Measurements from ENCODE around the gene SPHKAP.

The SPHKAP gene

GRCh38 chr2:228017784-228018183 is 163.7 kb downstream of the SPHKAP start:
- TF ChIP-seq EZH2phosphoT487 (IDR thresholded peaks at IDR 0.05; ENCODE audit: borderline replicate concordance): no peak
- TF ChIP-seq CTCF (conservative IDR thresholded peaks at IDR 0.05; ENCODE audit: low read length): no peak
- no peaks in the 10 kb centered on the region for H4K20me1 ChIP-seq (ENCODE audit: insufficient read depth, low read length, poor library complexity, severe bottlenecking)
- H3F3A ChIP-seq (ENCODE audit: low read depth): no peaks in the 10 kb centered on the region
- no peaks in the 10 kb centered on the region; the same call in 1 of the 2 replicates for H3K9me3 ChIP-seq (ENCODE audit: insufficient read depth, low read depth, low read length)
- H3K36me3 ChIP-seq (ENCODE audit: insufficient read depth, low read length): no peaks in the 10 kb centered on the region
- H3K4me3 ChIP-seq (ENCODE audit: low read length, poor library complexity, severe bottlenecking): no peak overlapping the region
- H3K27me3 ChIP-seq (ENCODE audit: insufficient read depth, low read length, poor library complexity, severe bottlenecking): no peaks in the 10 kb centered on the region
- H2AFZ ChIP-seq (ENCODE audit: low read length): no peak overlapping the region
- H3K79me2 ChIP-seq (ENCODE audit: insufficient read depth, low read length): no peaks in the 10 kb centered on the region
- no peaks in the 10 kb centered on the region for H3K9me2 ChIP-seq (replicated peaks; ENCODE audit: low read depth, low read length)
- H3K4me2 ChIP-seq (ENCODE audit: low read depth, low read length, poor library complexity, severe bottlenecking): no peak overlapping the region
- no peaks in the 10 kb centered on the region for H3K4me1 ChIP-seq (ENCODE audit: insufficient read depth, low read length, poor library complexity, severe bottlenecking)
- H3K9ac ChIP-seq (ENCODE audit: low read depth, low read length, poor library complexity, severe bottlenecking): no peak overlapping the region

- Histone ChIP-seq H3K27me3 (ENCODE audit: insufficient read depth, low read length, poor library complexity, severe bottlenecking) (no peaks in the 10 kb centered on the region), H2AFZ (ENCODE audit: low read length) (no peak overlapping the region), H3K4me2 (ENCODE audit: low read depth, low read length, poor library complexity, severe bottlenecking) (no peak overlapping the region), H3K4me3 (ENCODE audit: low read length, poor library complexity, severe bottlenecking) (no peak overlapping the region), H3K36me3 (ENCODE audit: insufficient read depth, low read length) (no peaks in the 10 kb centered on the region), H3K9ac (ENCODE audit: low read depth, low read length, poor library complexity, severe bottlenecking) (no peak overlapping the region), H3K9me2 (replicated peaks; ENCODE audit: low read depth, low read length) (no peaks in the 10 kb centered on the region), H4K20me1 (ENCODE audit: insufficient read depth, low read length, poor library complexity, severe bottlenecking) (no peaks in the 10 kb centered on the region), H3K4me1 (ENCODE audit: insufficient read depth, low read length, poor library complexity, severe bottlenecking) (no peaks in the 10 kb centered on the region), H3F3A (ENCODE audit: low read depth) (no peaks in the 10 kb centered on the region), H3K9me3 (ENCODE audit: insufficient read depth, low read depth, low read length) (no peaks in the 10 kb centered on the region; the same call in 1 of the 2 replicates), H3K79me2 (ENCODE audit: insufficient read depth, low read length) (no peaks in the 10 kb centered on the region)
- TF ChIP-seq EZH2phosphoT487 (IDR thresholded peaks at IDR 0.05; ENCODE audit: borderline replicate concordance) (no peak), CTCF (conservative IDR thresholded peaks at IDR 0.05; ENCODE audit: low read length) (no peak)
Observed at GRCh38 chr2:228016402-228016801, 165.1 kb downstream of the SPHKAP start.

GRCh38 chr2:228015741-228016140 is 165.7 kb downstream of the SPHKAP start:
- H3F3A ChIP-seq (ENCODE audit: low read depth): no peaks in the 10 kb centered on the region
- no peak overlapping the region for H3K9ac ChIP-seq (ENCODE audit: low read depth, low read length, poor library complexity, severe bottlenecking)
- H3K36me3 ChIP-seq (ENCODE audit: insufficient read depth, low read length): no peaks in the 10 kb centered on the region
- H3K4me2 ChIP-seq (ENCODE audit: low read depth, low read length, poor library complexity, severe bottlenecking): no peak overlapping the region
- no peaks in the 10 kb centered on the region for H4K20me1 ChIP-seq (ENCODE audit: insufficient read depth, low read length, poor library complexity, severe bottlenecking)
- H2AFZ ChIP-seq (ENCODE audit: low read length): no peak overlapping the region
- no peaks in the 10 kb centered on the region for H3K4me1 ChIP-seq (ENCODE audit: insufficient read depth, low read length, poor library complexity, severe bottlenecking)
- no peaks in the 10 kb centered on the region; the same call in 1 of the 2 replicates for H3K9me3 ChIP-seq (ENCODE audit: insufficient read depth, low read depth, low read length)
- no peaks in the 10 kb centered on the region for H3K79me2 ChIP-seq (ENCODE audit: insufficient read depth, low read length)
- H3K4me3 ChIP-seq (ENCODE audit: low read length, poor library complexity, severe bottlenecking): no peak overlapping the region
- H3K9me2 ChIP-seq (replicated peaks; ENCODE audit: low read depth, low read length): no peaks in the 10 kb centered on the region
- H3K27me3 ChIP-seq (ENCODE audit: insufficient read depth, low read length, poor library complexity, severe bottlenecking): no peaks in the 10 kb centered on the region
- no peak for TF ChIP-seq EZH2phosphoT487 (IDR thresholded peaks at IDR 0.05; ENCODE audit: borderline replicate concordance)
- TF ChIP-seq CTCF (conservative IDR thresholded peaks at IDR 0.05; ENCODE audit: low read length): no peak

All from Loucy (cell line).